Endothelial cell of umbilical vein (primary cell): ENCODE measurements around the gene PCDH9.

Experiments used
- CTCF ChIP-seq, 2 donors: IDR thresholded peaks; 1 replicate in 1 of 2; 2 replicates in 1 of 2; pipeline ENCODE4 v1.5.1; 2011; ENCODE audit warnings: low read length in 2 of 2, mild to moderate bottlenecking in 2 of 2, moderate library complexity in 2 of 2, control low read depth in 1 of 2, inconsistent platforms in 1 of 2, low read depth in 1 of 2; ENCODE audit not compliant: insufficient read depth in 1 of 2; ENCODE audit errors: extremely low read depth in 1 of 2
- EZH2 ChIP-seq: IDR thresholded peaks from 2 replicates; pipeline ENCODE4 v1.6.1; 2012; ENCODE audit warnings: borderline replicate concordance, low read depth, mild to moderate bottlenecking, moderate library complexity, low read length, inconsistent platforms; ENCODE audit not compliant: severe bottlenecking
- JUN ChIP-seq: IDR thresholded peaks from 2 replicates; pipeline ENCODE4 v1.6.1; 2011; ENCODE audit warnings: borderline replicate concordance, low read depth; ENCODE audit not compliant: insufficient read length, insufficient read depth
- MAX ChIP-seq: IDR thresholded peaks from 2 replicates; pipeline ENCODE4 v1.6.1; 2011; ENCODE audit not compliant: insufficient read depth, insufficient read length
- POLR2A ChIP-seq: IDR thresholded peaks from 2 replicates; pipeline ENCODE4 v1.6.1; 2012; ENCODE audit warnings: low read depth, mild to moderate bottlenecking, control low read depth, low read length
- POLR2AphosphoS5 ChIP-seq: IDR thresholded peaks from 2 replicates; pipeline ENCODE4 v1.6.1; 2012; ENCODE audit warnings: low read depth, mild to moderate bottlenecking, control low read depth, low read length, moderate library complexity; ENCODE audit not compliant: insufficient read depth

- peak in 1 of 2 donors; percentile 8 for TF ChIP-seq CTCF (IDR thresholded peaks at IDR 0.05; ENCODE audit: extremely low read depth in 1 of 2, insufficient read depth in 1 of 2, low read depth in 1 of 2, low read length in 2 of 2)
- TF ChIP-seq MAX: no peak
- no peak for TF ChIP-seq EZH2
- no peak for TF ChIP-seq POLR2A
- TF ChIP-seq POLR2AphosphoS5: no peak
- TF ChIP-seq JUN: no peak
Measured at GRCh38 chr13:66714795-66715194, 515.3 kb downstream of the PCDH9 start.
